IPS DF 4.7 (cell line): ENCODE measurements around the gene ARHGEF18.
"Not testable (repeated sequence)": the region's sequence is repeated elsewhere in the genome, so short reads cannot be mapped to it uniquely, and the experiment has no call there.

Source experiments
- DNase-seq: peaks from one replicate; pipeline ENCODE4 v3.0.0-alpha.2; 2013; ENCODE audit warnings: low spot score; ENCODE audit errors: extremely low read depth

Gene ARHGEF18

GRCh38 chr19:7348587-7349230 lies at the start of gene ARHGEF18:
TSS of gene ARHGEF18 (plus strand) at chr19:7348937. CDS start at chr19:7362891, 13,954 bp downstream.
- no peak for DNase-seq

DNA sequence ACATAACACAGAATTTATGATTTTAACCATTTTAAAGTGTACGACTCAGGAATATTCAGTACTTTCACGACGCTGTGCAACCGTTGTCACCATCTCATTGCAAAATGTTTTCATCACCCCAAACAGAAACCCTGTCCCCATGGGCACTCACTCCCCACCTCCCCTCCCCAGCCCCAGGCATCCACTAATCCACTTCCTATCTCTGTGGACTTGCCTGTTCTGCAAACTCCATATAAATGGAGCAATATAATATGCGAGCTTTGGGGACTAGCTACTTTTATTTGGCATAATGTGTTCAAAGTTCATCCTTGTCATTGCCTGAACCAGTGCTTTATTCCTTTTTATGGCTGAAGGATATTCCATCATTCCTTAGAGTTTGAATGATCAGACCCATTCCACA lies 47.2 kb upstream of the ARHGEF18 start:
- DNase-seq, result no peak

DNA sequence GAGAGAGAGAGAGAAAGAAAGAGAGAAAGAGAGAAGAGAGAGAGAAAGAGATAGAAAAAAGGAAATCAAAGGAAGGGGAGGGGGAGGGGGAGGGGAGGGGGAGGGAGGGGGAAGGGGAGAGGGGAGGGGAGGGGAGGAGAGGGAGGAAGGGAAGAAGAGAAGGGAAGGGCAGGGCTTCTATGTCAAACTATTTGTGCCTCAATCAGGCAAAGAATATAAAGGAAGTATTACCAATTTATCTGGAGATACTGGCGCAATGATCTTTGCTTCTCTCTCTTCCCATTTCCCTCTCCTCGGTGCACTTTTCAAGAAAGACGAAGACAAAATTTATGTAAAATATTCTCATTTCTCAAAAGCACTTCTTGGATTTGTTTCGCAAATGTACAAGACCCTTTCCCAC lies 45.3 kb upstream of the ARHGEF18 start:
- DNase-seq, result no peak

GRCh38 chr19:7304200-7304599 lies 44.5 kb upstream of the ARHGEF18 start:
- no peak for DNase-seq

GRCh38 chr19:7307590-7308218 lies 41.0 kb upstream of the ARHGEF18 start:
- no peak for DNase-seq

DNA sequence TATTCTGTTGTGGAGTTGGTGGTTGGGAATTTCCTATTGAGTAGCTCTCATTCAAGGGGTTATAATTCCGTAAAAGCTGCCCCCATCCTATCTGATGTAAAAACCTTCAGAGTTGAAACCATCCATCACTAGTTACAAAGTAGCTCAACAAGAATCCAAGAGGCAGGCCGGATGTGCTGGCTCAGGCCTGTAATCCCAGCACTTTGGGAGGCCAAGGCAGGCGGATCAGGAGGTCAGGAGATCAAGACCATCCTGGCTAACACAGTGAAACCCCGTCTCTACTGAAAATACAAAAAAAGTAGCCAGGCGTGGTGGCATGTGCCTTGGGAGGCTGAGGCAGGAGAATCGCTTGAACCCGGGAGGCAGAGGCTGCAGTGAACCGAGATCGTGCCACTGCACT lies 40.4 kb upstream of the ARHGEF18 start:
- not testable (repeated sequence) for DNase-seq

- no peak for DNase-seq
Observed at GRCh38 chr19:7311911-7312310, 36.8 kb upstream of the ARHGEF18 start.

DNA sequence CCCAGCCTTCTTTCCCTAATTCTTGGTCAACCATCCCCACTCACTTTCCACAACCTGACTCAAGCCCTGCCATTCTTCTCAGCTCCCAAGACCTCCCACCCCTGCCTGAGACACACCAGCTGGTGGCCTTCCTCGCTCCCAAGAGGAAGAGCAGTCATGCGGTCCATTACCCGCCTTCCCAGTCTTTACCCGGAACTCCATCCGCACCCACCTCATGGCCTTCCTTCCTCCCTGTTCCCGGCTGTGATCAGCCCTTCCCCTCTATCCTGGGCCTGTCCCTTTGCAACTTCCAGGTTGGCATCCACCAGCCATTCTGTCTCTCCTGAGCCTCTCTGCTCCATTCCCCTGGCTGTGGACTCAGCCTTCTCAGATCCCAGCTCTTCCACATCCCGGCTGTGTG lies 35.9 kb upstream of the ARHGEF18 start:
- no peak for DNase-seq

GRCh38 chr19:7318176-7318575 lies 30.6 kb upstream of the ARHGEF18 start:
- DNase-seq, result no peak

- peak; percentile 76 for DNase-seq
Observed at GRCh38 chr19:7326105-7326877, 22.4 kb upstream of the ARHGEF18 start.

GRCh38 chr19:7327802-7328201 lies 20.9 kb upstream of the ARHGEF18 start:
- DNase-seq, result no peak

DNA sequence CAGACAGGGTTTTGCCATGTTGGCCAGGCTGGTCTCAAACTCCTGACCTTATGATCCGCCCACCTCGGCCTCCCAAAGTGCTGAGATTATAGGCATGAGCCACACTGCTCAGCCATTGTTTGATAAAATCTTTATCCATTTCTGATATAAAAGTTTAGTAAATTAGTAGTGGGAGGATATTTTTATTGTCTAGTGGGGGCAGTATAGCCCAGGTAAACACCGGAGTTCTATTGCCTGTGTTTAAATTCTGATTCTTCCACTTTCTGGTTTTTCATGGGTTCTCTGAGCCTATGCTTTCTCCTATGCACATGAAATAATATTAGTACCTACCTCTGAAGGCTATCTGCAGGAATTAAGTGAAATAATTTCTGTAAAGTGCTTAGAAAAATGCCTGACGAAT lies 20.1 kb upstream of the ARHGEF18 start:
- DNase-seq, result no peak

DNA sequence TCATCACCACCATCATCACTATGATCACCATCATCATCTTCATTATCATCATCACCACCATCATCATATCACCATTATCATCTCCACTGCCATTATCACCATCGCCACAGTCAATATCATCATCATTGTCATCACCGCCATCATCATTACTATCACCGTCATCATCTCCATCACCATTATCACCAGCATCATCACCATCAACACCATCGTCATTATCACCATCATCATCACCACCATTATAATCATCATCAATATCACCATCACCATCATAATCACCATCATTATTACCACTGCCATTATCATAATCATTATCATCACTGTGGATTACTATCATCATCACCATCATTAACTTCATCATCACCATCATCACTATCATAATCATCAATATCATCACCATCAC lies 17.3 kb upstream of the ARHGEF18 start:
- no peak for DNase-seq

DNA sequence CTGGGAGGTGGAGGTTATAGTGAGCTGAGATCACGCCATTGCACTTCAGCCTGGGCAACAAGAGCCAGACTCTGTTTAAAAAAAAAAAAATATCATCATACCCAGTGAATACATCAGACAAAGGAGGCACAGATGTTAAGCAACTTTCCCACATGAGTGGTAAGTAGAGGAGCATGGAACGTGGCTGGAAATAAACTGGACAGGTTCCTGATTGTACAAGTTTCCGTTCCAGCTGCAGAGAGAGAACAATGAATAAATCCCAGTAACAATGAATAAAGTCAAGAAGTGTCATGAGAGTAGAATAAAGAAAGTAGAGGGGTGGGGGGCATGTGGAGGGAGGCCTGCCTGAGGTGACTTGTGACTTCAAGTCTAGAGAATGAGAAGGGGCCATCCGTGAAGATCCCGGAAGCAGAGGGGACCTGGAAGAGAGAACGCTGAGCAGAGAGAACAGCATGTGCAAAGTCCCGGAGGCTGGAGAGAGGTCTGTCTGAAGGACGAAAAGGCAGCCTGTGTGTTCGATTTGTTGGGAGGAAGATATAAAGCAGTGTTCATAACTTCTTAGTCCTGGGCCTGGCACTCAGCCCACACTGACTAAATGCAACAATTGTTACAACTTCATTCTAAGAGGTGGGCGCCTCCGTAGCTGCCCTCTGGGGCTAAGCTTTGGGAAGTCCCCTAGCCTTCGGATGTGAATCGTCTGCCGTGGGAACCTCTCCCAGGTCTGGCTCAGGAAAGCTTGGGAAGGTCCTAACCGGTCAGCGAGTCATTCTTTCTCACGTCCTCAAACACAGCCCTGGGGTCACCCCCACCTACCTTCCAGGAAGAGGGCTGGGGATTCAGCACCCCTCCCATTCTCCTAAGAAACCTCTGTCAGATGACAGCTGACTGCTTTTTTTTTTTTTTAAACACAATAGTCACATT lies 15.3 kb upstream of the ARHGEF18 start:
- DNase-seq, result no peak

DNA sequence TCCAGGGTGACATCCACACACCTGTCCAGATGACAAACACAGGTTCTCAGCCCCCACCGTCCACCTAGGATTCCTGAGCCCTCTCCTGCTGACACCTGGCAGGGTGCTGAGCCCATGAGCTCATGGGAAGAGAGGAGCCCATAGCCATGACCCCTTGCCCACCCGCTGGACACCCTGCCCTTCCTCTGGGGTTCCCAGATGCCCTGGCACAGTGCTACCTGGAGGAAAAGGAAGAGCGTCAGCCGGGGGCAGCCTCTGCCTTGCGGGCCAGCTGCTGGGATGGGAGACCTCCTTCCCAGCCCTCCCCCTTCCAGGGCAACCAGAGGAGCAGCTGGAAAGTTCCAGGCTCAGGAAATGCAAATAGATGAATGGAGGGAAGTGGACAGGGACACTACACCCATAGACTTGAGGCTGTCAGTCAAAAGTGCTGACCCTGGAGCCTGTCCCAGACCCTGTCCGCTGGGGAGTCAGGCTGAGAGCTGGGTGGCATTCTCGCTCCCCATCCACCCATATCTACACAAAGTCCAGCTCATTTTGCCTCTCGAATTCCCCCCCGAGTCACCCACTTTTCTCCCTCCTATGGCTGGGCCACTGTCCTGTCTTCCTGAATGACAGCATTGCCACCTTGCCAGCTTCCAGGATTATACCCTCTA lies 12.3 kb upstream of the ARHGEF18 start:
- DNase-seq, result no peak

- no peak for DNase-seq
Observed at GRCh38 chr19:7337380-7338194, 11.2 kb upstream of the ARHGEF18 start.

GRCh38 chr19:7340959-7341837 lies 7.5 kb upstream of the ARHGEF18 start:
- DNase-seq, result peak; percentile 66

DNA sequence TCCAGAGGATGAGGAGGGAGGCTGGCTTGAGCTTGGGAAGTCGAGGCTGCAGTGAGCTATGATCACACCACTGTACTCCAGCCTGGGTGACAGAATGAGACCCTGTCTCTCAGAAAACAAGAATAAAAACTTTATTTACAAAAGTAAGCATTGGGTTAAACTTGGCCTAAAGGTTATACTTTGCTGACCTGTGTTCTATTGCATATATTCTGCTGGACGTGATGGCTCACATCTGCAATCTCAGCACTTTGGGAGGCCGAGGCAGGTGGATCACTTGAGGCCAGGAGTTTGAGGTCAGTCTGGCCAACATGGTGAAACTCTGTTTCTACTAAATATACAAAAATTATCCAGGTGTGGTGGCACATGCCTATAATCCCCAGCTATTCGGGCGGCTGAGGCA lies 6.6 kb upstream of the ARHGEF18 start:
- DNase-seq, result no peak

DNA sequence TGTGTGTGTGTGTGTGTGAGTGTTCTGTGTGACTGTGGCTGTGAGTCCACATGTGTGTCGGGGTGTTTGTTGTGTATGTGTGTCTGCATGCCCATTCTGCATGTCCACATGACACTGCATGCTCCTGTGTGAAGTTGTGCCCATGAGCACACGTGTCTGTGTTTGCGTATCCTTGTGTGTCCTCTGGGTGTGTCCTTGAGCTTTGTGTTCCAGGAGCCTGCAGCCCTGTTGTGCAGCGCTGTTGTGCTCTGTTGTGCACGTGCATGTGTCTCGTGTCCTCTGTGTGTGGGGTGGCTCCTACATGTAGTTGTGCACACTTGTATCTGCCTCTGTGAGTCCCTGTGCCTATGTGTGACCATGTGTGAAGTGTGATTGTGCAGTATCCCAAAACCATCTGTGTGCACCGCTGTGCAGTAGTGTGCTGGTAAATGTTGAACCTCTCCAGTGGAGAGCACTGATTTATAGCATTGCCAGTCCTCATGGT lies 2.2 kb upstream of the ARHGEF18 start:
- no peak for DNase-seq
